ENCODE measurements around the gene ANKS3.

Gene ANKS3

DNA sequence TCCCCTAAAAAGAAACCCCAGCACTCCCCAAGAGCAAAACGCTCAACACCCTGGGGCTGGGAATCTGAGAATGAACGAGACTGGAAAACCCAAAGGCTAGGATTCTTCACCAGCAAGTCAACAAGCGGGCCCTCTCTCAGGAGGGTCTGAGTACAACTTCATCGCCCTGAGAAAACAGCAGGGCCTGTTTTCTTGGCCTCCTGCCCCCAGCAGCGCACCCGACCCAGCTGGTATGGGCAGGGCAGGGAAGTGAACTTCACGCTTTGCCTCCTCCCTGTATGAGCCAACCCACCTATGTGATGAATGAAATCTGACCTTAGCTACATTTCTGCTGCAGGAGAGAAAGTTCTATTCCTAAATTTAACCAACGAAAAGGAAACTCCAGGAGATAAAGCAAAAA lies 29.6 kb downstream of the ANKS3 start:
- Histone ChIP-seq H3K27ac (ENCODE audit: low read depth in 2 of 2, low read length in 2 of 2) (no peak overlapping the region), H3K4me3 (ENCODE audit: low read length in 2 of 2) (no peak overlapping the region), H3K9ac (ENCODE audit: low read depth in 1 of 2, low read length in 2 of 2) (no peak overlapping the region), H3K27me3 (ENCODE audit: control insufficient read depth in 2 of 2, insufficient read depth in 2 of 2, low read length in 2 of 2) (no peaks in the 10 kb centered on the region), H3K4me1 (ENCODE audit: control insufficient read depth in 2 of 2, insufficient read depth in 2 of 2, low read length in 2 of 2) (peaks cover 14 to 19% of the 10 kb centered on the region in 2 donors), H3K9me3 (ENCODE audit: control insufficient read depth in 2 of 2, low read length in 2 of 2) (no peaks in the 10 kb centered on the region), H3K36me3 (ENCODE audit: control insufficient read depth in 2 of 2, insufficient read depth in 2 of 2, low read length in 2 of 2) (peaks cover 21 to 31% of the 10 kb centered on the region in 2 donors)

DNA sequence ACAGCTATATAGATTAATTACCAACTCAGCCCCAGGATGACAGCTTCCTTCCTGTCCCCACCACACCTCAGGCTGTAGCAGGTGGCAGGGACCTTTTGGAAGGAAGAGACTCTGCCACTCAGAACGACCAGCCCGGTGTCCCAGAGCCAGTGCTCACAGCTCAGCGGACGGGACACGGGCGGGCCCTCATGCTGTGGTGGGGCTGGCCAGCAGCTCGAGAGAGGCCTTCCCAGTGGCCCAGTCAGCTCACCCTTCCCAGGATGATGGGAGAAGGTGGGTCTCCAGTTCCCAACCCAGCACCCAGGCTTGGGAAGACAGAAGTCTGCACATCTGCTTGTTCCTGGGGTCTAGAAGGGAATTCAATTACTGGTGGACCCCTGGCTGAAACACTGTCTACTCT lies 30.2 kb downstream of the ANKS3 start:
- H3K9ac ChIP-seq (ENCODE audit: low read depth in 1 of 2, low read length in 2 of 2), result no peak overlapping the region
- H3K36me3 ChIP-seq (ENCODE audit: control insufficient read depth in 2 of 2, insufficient read depth in 2 of 2, low read length in 2 of 2), result peaks cover 27 to 36% of the 10 kb centered on the region in 2 donors
- H3K4me1 ChIP-seq (ENCODE audit: control insufficient read depth in 2 of 2, insufficient read depth in 2 of 2, low read length in 2 of 2), result peaks cover 14 to 19% of the 10 kb centered on the region in 2 donors
- no peak overlapping the region for H3K4me3 ChIP-seq (ENCODE audit: low read length in 2 of 2)
- H3K27me3 ChIP-seq (ENCODE audit: control insufficient read depth in 2 of 2, insufficient read depth in 2 of 2, low read length in 2 of 2), result no peaks in the 10 kb centered on the region
- no peaks in the 10 kb centered on the region for H3K9me3 ChIP-seq (ENCODE audit: control insufficient read depth in 2 of 2, low read length in 2 of 2)
- H3K27ac ChIP-seq (ENCODE audit: low read depth in 2 of 2, low read length in 2 of 2), result no peak overlapping the region

GRCh38 chr16:4702466-4702808 lies 31.6 kb downstream of the ANKS3 start:
- H3K4me3 ChIP-seq (ENCODE audit: low read length in 2 of 2), result no peak overlapping the region
- no peaks in the 10 kb centered on the region for H3K9me3 ChIP-seq (ENCODE audit: control insufficient read depth in 2 of 2, low read length in 2 of 2)
- H3K36me3 ChIP-seq (ENCODE audit: control insufficient read depth in 2 of 2, insufficient read depth in 2 of 2, low read length in 2 of 2), result peaks cover 28 to 40% of the 10 kb centered on the region in 2 donors
- peak overlapping the region in 1 of 2 donors; percentile 66 for H3K9ac ChIP-seq (ENCODE audit: low read depth in 1 of 2, low read length in 2 of 2)
- H3K27me3 ChIP-seq (ENCODE audit: control insufficient read depth in 2 of 2, insufficient read depth in 2 of 2, low read length in 2 of 2), result no peaks in the 10 kb centered on the region
- H3K27ac ChIP-seq (ENCODE audit: low read depth in 2 of 2, low read length in 2 of 2), result peak overlapping the region; percentile 84 to 88
- peaks cover 14 to 19% of the 10 kb centered on the region in 2 donors for H3K4me1 ChIP-seq (ENCODE audit: control insufficient read depth in 2 of 2, insufficient read depth in 2 of 2, low read length in 2 of 2)

DNA sequence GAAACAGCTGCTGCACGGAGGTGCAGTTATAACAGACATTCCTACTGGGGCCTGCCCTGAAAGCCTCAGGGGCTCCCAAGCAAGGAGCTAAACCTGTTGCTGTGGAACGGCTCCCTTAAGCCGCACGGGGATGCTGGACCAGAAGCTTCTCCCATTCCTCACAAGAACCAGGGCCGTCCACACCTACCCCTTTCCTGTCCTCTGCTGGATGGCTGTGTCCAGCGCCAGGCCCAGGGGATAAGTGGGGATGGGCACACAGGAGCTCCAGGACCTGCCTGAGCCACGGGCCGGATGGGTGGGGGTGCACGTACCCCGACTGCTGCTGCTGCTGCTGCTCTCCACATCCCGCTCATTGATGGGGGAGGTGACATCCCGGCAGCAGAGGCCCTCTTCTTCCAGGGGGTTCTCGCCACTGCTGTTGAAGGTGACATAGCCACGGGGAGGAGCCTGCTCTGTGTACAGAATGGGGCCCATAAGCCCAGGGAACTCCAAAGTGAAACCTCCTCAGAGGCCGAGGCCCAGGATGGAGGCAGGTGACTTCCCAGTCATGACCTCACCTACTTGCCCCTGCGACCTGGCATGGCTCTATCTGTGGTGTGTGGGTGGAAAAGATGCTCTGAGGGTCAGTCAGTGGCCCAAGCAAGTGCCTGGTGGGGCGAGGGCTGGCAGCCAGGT lies 32.1 kb downstream of the ANKS3 start:
- Histone ChIP-seq H3K9me3 (ENCODE audit: control insufficient read depth in 2 of 2, low read length in 2 of 2) (no peaks in the 10 kb centered on the region), H3K36me3 (ENCODE audit: control insufficient read depth in 2 of 2, insufficient read depth in 2 of 2, low read length in 2 of 2) (peaks cover 30 to 42% of the 10 kb centered on the region in 2 donors), H3K9ac (ENCODE audit: low read depth in 1 of 2, low read length in 2 of 2) (peak overlapping the region; percentile 38 to 66), H3K4me3 (ENCODE audit: low read length in 2 of 2) (peak overlapping the region; percentile 38 to 49), H3K27me3 (ENCODE audit: control insufficient read depth in 2 of 2, insufficient read depth in 2 of 2, low read length in 2 of 2) (no peaks in the 10 kb centered on the region), H3K27ac (ENCODE audit: low read depth in 2 of 2, low read length in 2 of 2) (peak overlapping the region; percentile 84 to 88), H3K4me1 (ENCODE audit: control insufficient read depth in 2 of 2, insufficient read depth in 2 of 2, low read length in 2 of 2) (peaks cover 14 to 19% of the 10 kb centered on the region in 2 donors)

GRCh38 chr16:4700997-4701743 lies 32.9 kb downstream of the ANKS3 start:
- Histone ChIP-seq H3K9me3 (ENCODE audit: control insufficient read depth in 2 of 2, low read length in 2 of 2) (no peaks in the 10 kb centered on the region), H3K27me3 (ENCODE audit: control insufficient read depth in 2 of 2, insufficient read depth in 2 of 2, low read length in 2 of 2) (no peaks in the 10 kb centered on the region), H3K4me3 (ENCODE audit: low read length in 2 of 2) (peak overlapping the region; percentile 38 to 49), H3K27ac (ENCODE audit: low read depth in 2 of 2, low read length in 2 of 2) (peak overlapping the region; percentile 84 to 88), H3K36me3 (ENCODE audit: control insufficient read depth in 2 of 2, insufficient read depth in 2 of 2, low read length in 2 of 2) (peaks cover 30 to 45% of the 10 kb centered on the region in 2 donors), H3K9ac (ENCODE audit: low read depth in 1 of 2, low read length in 2 of 2) (peak overlapping the region; percentile 38 to 66), H3K4me1 (ENCODE audit: control insufficient read depth in 2 of 2, insufficient read depth in 2 of 2, low read length in 2 of 2) (peaks cover 14 to 19% of the 10 kb centered on the region in 2 donors)

GRCh38 chr16:4700380-4700996 lies 33.6 kb downstream of the ANKS3 start:
- H3K27me3 ChIP-seq (ENCODE audit: control insufficient read depth in 2 of 2, insufficient read depth in 2 of 2, low read length in 2 of 2), result no peaks in the 10 kb centered on the region
- peaks cover 14 to 19% of the 10 kb centered on the region in 2 donors for H3K4me1 ChIP-seq (ENCODE audit: control insufficient read depth in 2 of 2, insufficient read depth in 2 of 2, low read length in 2 of 2)
- H3K9me3 ChIP-seq (ENCODE audit: control insufficient read depth in 2 of 2, low read length in 2 of 2), result no peaks in the 10 kb centered on the region
- peaks cover 37 to 52% of the 10 kb centered on the region in 2 donors for H3K36me3 ChIP-seq (ENCODE audit: control insufficient read depth in 2 of 2, insufficient read depth in 2 of 2, low read length in 2 of 2)
- H3K4me3 ChIP-seq (ENCODE audit: low read length in 2 of 2), result no peak overlapping the region
- H3K27ac ChIP-seq (ENCODE audit: low read depth in 2 of 2, low read length in 2 of 2), result no peak overlapping the region
- H3K9ac ChIP-seq (ENCODE audit: low read depth in 1 of 2, low read length in 2 of 2), result no peak overlapping the region

DNA sequence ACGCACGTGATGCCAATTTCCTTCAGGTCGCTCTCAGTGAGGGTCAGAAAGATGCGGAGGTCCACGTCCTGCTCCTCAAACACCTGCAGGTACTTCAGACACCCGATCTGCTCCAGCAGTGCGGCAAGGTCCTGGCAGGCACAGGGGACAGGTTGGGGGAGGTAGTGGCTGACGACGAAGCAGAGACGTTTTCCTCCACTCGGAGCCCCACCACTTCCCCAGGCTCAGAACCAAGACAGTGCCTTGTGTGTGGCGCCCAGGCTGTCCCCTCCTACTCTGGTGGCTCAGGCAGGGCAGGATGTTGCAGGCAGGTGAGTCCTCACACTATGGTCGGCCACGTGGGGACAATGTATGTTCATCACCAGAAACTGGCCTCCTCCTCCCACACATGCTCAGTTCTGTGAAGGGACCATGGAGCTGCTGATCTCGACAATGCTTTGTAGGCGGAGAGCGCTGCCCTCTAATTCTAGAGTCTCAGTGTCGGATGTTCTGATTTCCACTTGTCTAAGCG lies 35.0 kb downstream of the ANKS3 start:
- H3K9ac ChIP-seq (ENCODE audit: low read depth in 1 of 2, low read length in 2 of 2), result no peak overlapping the region
- no peaks in the 10 kb centered on the region for H3K9me3 ChIP-seq (ENCODE audit: control insufficient read depth in 2 of 2, low read length in 2 of 2)
- peaks cover 40 to 48% of the 10 kb centered on the region in 2 donors for H3K36me3 ChIP-seq (ENCODE audit: control insufficient read depth in 2 of 2, insufficient read depth in 2 of 2, low read length in 2 of 2)
- H3K27ac ChIP-seq (ENCODE audit: low read depth in 2 of 2, low read length in 2 of 2), result no peak overlapping the region
- peaks cover 22 to 23% of the 10 kb centered on the region in 2 donors for H3K4me1 ChIP-seq (ENCODE audit: control insufficient read depth in 2 of 2, insufficient read depth in 2 of 2, low read length in 2 of 2)
- H3K4me3 ChIP-seq (ENCODE audit: low read length in 2 of 2), result no peak overlapping the region
- H3K27me3 ChIP-seq (ENCODE audit: control insufficient read depth in 2 of 2, insufficient read depth in 2 of 2, low read length in 2 of 2), result no peaks in the 10 kb centered on the region

GRCh38 chr16:4698321-4699045 lies 35.6 kb downstream of the ANKS3 start:
- no peak overlapping the region for H3K4me3 ChIP-seq (ENCODE audit: low read length in 2 of 2)
- no peak overlapping the region for H3K9ac ChIP-seq (ENCODE audit: low read depth in 1 of 2, low read length in 2 of 2)
- peaks cover 35 to 46% of the 10 kb centered on the region in 2 donors for H3K36me3 ChIP-seq (ENCODE audit: control insufficient read depth in 2 of 2, insufficient read depth in 2 of 2, low read length in 2 of 2)
- no peak overlapping the region for H3K27ac ChIP-seq (ENCODE audit: low read depth in 2 of 2, low read length in 2 of 2)
- no peaks in the 10 kb centered on the region for H3K27me3 ChIP-seq (ENCODE audit: control insufficient read depth in 2 of 2, insufficient read depth in 2 of 2, low read length in 2 of 2)
- no peaks in the 10 kb centered on the region for H3K9me3 ChIP-seq (ENCODE audit: control insufficient read depth in 2 of 2, low read length in 2 of 2)
- peaks cover 22 to 23% of the 10 kb centered on the region in 2 donors for H3K4me1 ChIP-seq (ENCODE audit: control insufficient read depth in 2 of 2, insufficient read depth in 2 of 2, low read length in 2 of 2)

GRCh38 chr16:4697848-4698291 lies 36.2 kb downstream of the ANKS3 start:
- no peak overlapping the region for H3K27ac ChIP-seq (ENCODE audit: low read depth in 2 of 2, low read length in 2 of 2)
- peaks cover 25% of the 10 kb centered on the region in 2 donors for H3K4me1 ChIP-seq (ENCODE audit: control insufficient read depth in 2 of 2, insufficient read depth in 2 of 2, low read length in 2 of 2)
- H3K27me3 ChIP-seq (ENCODE audit: control insufficient read depth in 2 of 2, insufficient read depth in 2 of 2, low read length in 2 of 2), result no peaks in the 10 kb centered on the region
- H3K9me3 ChIP-seq (ENCODE audit: control insufficient read depth in 2 of 2, low read length in 2 of 2), result no peaks in the 10 kb centered on the region
- peaks cover 35 to 46% of the 10 kb centered on the region in 2 donors for H3K36me3 ChIP-seq (ENCODE audit: control insufficient read depth in 2 of 2, insufficient read depth in 2 of 2, low read length in 2 of 2)
- no peak overlapping the region for H3K9ac ChIP-seq (ENCODE audit: low read depth in 1 of 2, low read length in 2 of 2)
- H3K4me3 ChIP-seq (ENCODE audit: low read length in 2 of 2), result no peak overlapping the region
